HG03354 (cell line): ENCODE measurements around the gene HSD17B14.
"Not testable (repeated sequence)": the region's sequence is repeated elsewhere in the genome, so short reads cannot be mapped to it uniquely, and the experiment has no call there.

ENCODE experiments used
- ATAC-seq: cut with Tn5 transposase; IDR thresholded peaks from one replicate; pipeline ENCODE4 v1.9.1; 2021; ENCODE audit warnings: mild to moderate bottlenecking; ENCODE audit not compliant: unreplicated experiment, poor library complexity, severe bottlenecking

HSD17B14 gene

GRCh38 chr19:48868114-48868886 lies 32.0 kb upstream of the HSD17B14 start, which contains the start of gene PLEKHA4:
PLEKHA4 (minus strand) TSS chr19:48868617; CDS start chr19:48867620, 997 bp downstream.
- no peak for ATAC-seq

GRCh38 chr19:48867746-48868113 lies 31.4 kb upstream of the HSD17B14 start:
- no peak for ATAC-seq

GRCh38 chr19:48867123-48867745 lies 30.9 kb upstream of the HSD17B14 start:
- ATAC-seq = no peak

- no peak for ATAC-seq
Measured at GRCh38 chr19:48866692-48867091, 30.4 kb upstream of the HSD17B14 start.

- no peak for ATAC-seq
Measured at GRCh38 chr19:48862827-48863226, 26.5 kb upstream of the HSD17B14 start.

GRCh38 chr19:48861313-48861712 lies 25.0 kb upstream of the HSD17B14 start:
- no peak for ATAC-seq

- peak; percentile 68 for ATAC-seq
Measured at GRCh38 chr19:48859711-48860572, 23.7 kb upstream of the HSD17B14 start.

GRCh38 chr19:48858984-48859710 lies 22.9 kb upstream of the HSD17B14 start:
- no peak for ATAC-seq

GRCh38 chr19:48856921-48857320 lies 20.6 kb upstream of the HSD17B14 start:
- no peak for ATAC-seq

GRCh38 chr19:48854103-48854502 lies 17.8 kb upstream of the HSD17B14 start:
- no peak for ATAC-seq

- ATAC-seq = no peak
Measured at GRCh38 chr19:48853483-48853882, 17.2 kb upstream of the HSD17B14 start.

GRCh38 chr19:48852292-48852691 lies 16.0 kb upstream of the HSD17B14 start:
- ATAC-seq = no peak

GRCh38 chr19:48846659-48847058 lies 10.4 kb upstream of the HSD17B14 start:
- not testable (repeated sequence) for ATAC-seq

GRCh38 chr19:48845384-48845783 lies 9.1 kb upstream of the HSD17B14 start:
- no peak for ATAC-seq

GRCh38 chr19:48844472-48844871 lies 8.2 kb upstream of the HSD17B14 start:
- ATAC-seq = no peak

GRCh38 chr19:48842789-48843162 lies 6.5 kb upstream of the HSD17B14 start:
- ATAC-seq = no peak

GRCh38 chr19:48841571-48841970 lies 5.3 kb upstream of the HSD17B14 start:
- ATAC-seq = no peak

- ATAC-seq = no peak
Measured at GRCh38 chr19:48841047-48841446, 4.8 kb upstream of the HSD17B14 start.

GRCh38 chr19:48837687-48838086 lies 1.4 kb upstream of the HSD17B14 start:
- no peak for ATAC-seq

- peak; percentile 68 for ATAC-seq
Measured at GRCh38 chr19:48837051-48837524, 797 bp upstream of the HSD17B14 start.
